GM12878 (cell line): ENCODE results near the gene MXRA8. TPM values are rescaled to one million over a fixed set of nuclear protein-coding genes. Genes with fewer than 3 reads are reported as not detected.

Experiments
- ATAC-seq: fragments of 200-7000 bp; cut with Tn5 transposase; 3 replicates; pipeline ENCODE4 v1.9.1; 2020; ENCODE audit warnings: mild to moderate bottlenecking, moderate library complexity
- BruUV-seq: library from RNA; stranded (reverse); fragments of 400-500 nt; replicated peaks from 2 replicates; lab custom pipeline; 2021; lab: Mats Ljungman, UMichigan
- CTCF ChIA-PET: fragments of 300-600 bp; sonication (Branson Sonifier 250); formaldehyde crosslinking; extraction: SDS; loops from one replicate; lab custom pipeline; 2021; ENCODE audit warnings: inconsistent platforms; lab: Yijun Ruan, JAX
- POLR2A ChIA-PET: fragments of 350-600 bp; formaldehyde crosslinking; extraction: SDS; loops from one replicate; lab custom pipeline; 2021; ENCODE audit warnings: inconsistent platforms; lab: Charles Lee
- RAD21 ChIA-PET: fragments of 300-600 bp; sonication (Branson Sonifier 250); formaldehyde crosslinking; loops from one replicate; lab custom pipeline; 2023; ENCODE audit warnings: antibody characterized with exemption; ENCODE audit not compliant: unreplicated experiment; lab: Charles Lee
- SMC1A ChIA-PET: fragments of 300-600 bp; sonication (Branson Sonifier 250); formaldehyde crosslinking; loops from one replicate; lab custom pipeline; 2023; ENCODE audit not compliant: unreplicated experiment, uncharacterized antibody; lab: Charles Lee
- DNase-seq: peaks from one replicate; pipeline ENCODE4 v3.0.0-alpha.2; 2011; ENCODE audit warnings: low read depth, low spot score
- FAIRE-seq: peaks from 3 replicates; lab custom pipeline; 2011; peaks lifted over from hg19 to GRCh38; lab: Jason Lieb, UNC
- H2AFZ ChIP-seq: 2 replicates; pipeline ENCODE4 v1.6.0; 2011; ENCODE audit warnings: low read depth, low read length, control low read depth; ENCODE audit not compliant: control insufficient read depth
- H3K27ac ChIP-seq: 2 replicates; pipeline ENCODE4 v1.5.1; 2011; ENCODE audit warnings: control low read depth; ENCODE audit not compliant: control insufficient read depth, insufficient read depth
- H3K27me3 ChIP-seq, 2 experiments: replicated peaks in 1 of 2; 2 replicates each; pipeline versions ENCODE4 v1.6.0 to v1.6.1; 2011; ENCODE audit warnings: low read length in 1 of 2; ENCODE audit not compliant: control insufficient read depth in 2 of 2, insufficient read depth in 2 of 2
- H3K36me3 ChIP-seq, 2 experiments: 2 replicates each; pipeline ENCODE4 v1.5.1; 2011; ENCODE audit warnings: low read length in 1 of 2; ENCODE audit not compliant: control insufficient read depth in 2 of 2, insufficient read depth in 2 of 2
- H3K4me1 ChIP-seq: 2 replicates; pipeline ENCODE4 v1.6.1; 2011; ENCODE audit warnings: mild to moderate bottlenecking, low read length, moderate library complexity, mixed read lengths; ENCODE audit not compliant: control insufficient read depth, insufficient read depth
- H3K4me2 ChIP-seq: 2 replicates; pipeline ENCODE4 v1.6.0; 2011; ENCODE audit warnings: control low read depth; ENCODE audit not compliant: control insufficient read depth, insufficient read depth
- H3K4me3 ChIP-seq: fragments of 200-600 bp; sonication (generic); 2 replicates; pipeline ENCODE4 v1.5.1; 2016
- H3K79me2 ChIP-seq: 2 replicates; pipeline ENCODE4 v1.6.0; 2011; ENCODE audit warnings: low read length; ENCODE audit not compliant: control insufficient read depth, insufficient read depth
- H3K9ac ChIP-seq: 2 replicates; pipeline ENCODE4 v1.8.0; 2011; ENCODE audit warnings: low read length, control low read depth, mixed read lengths; ENCODE audit not compliant: control insufficient read depth, insufficient read depth
- H3K9me3 ChIP-seq: replicated peaks from 3 replicates; pipeline ENCODE4 v1.5.1; 2011; ENCODE audit warnings: mild to moderate bottlenecking, low read length; ENCODE audit not compliant: control insufficient read depth, insufficient read depth
- H4K20me1 ChIP-seq: 2 replicates; pipeline ENCODE4 v1.6.0; 2011; ENCODE audit not compliant: control insufficient read depth, insufficient read depth
- HDAC2 ChIP-seq: fragments of 200-600 bp; sonication (generic); IDR thresholded peaks from 2 replicates; pipeline ENCODE4 v1.6.1; 2017
- POLR2A ChIP-seq: IDR thresholded peaks from 2 replicates; pipeline ENCODE4 v1.6.1; 2011; ENCODE audit warnings: low read depth, mild to moderate bottlenecking, low read length
- TAF1 ChIP-seq: IDR thresholded peaks from 2 replicates; pipeline ENCODE4 v1.6.1; 2011; ENCODE audit warnings: mild to moderate bottlenecking, low read depth, low read length, borderline replicate concordance
- ZNF622 ChIP-seq: fragments of 450-650 bp; IDR thresholded peaks from 2 replicates; pipeline ENCODE4 v1.6.1; 2017; ENCODE audit warnings: mild to moderate bottlenecking, inconsistent platforms
- WGBS: methylation state at CpG from one replicate; pipeline ENCODE4 v1.1.6; 2016; ENCODE audit warnings: low lambda C conversion rate; ENCODE audit not compliant: insufficient replicate concordance, insufficient coverage; ENCODE audit errors: missing lambda C conversion rate; 5-methylcytosine and 5-hydroxymethylcytosine counted together
- in situ Hi-C: fragments of 300-500 bp; cut with MboI; formaldehyde crosslinking; loops from 9 replicates; pipeline ENCODE4 v1.14.3; 2018; ENCODE audit warnings: mixed read lengths
- intact Hi-C: fragments of 100-400 bp; cut with micrococcal nuclease; formaldehyde crosslinking; loops from one replicate; pipeline ENCODE4 v1.14.2; 2022; ENCODE audit not compliant: unreplicated experiment
- polyA plus RNA-seq, 11 experiments: library from polyadenylated mRNA; depleted of rRNA in 4 of 11; unstranded in 6 of 11; stranded (reverse) in 5 of 11; fragments of >200 nt; fragmentation: Nextera tagmentation in 4 of 11; fragmentation: Illumina TruSeq in 1 of 11; extraction: Ambion mirVana in 4 of 11; extraction: Trizol in 1 of 11; gene quantifications; 1 replicate in 1 of 11; 2 replicates in 10 of 11; pipeline versions ENCODE4 v1.2.1 to v1.2.3, GENCODE V29; 2011 to 2016; ENCODE audit warnings: inconsistent platforms in 2 of 11, missing spikeins in 2 of 11, low read depth in 1 of 11
- total RNA-seq, 4 experiments: library from RNA; depleted of rRNA in 3 of 4; stranded (reverse); fragments of >200 nt in 3 of 4; fragmentation: Illumina TruSeq in 1 of 4; extraction: Trizol in 1 of 4; gene quantifications; 2 replicates each; pipeline versions ENCODE4 v1.2.1 to v1.2.3, GENCODE V29; 2013 to 2021
- TF ChIP-seq, protein P1 (sequence below): fragments of 450-650 bp; IDR thresholded peaks from 2 replicates; pipeline ENCODE4 v1.6.1; 2017; ENCODE audit warnings: mild to moderate bottlenecking, moderate library complexity
- TF ChIP-seq, protein P2 (sequence below): fragments of 450-650 bp; IDR thresholded peaks from 2 replicates; pipeline ENCODE4 v1.6.1; 2016; ENCODE audit warnings: mild to moderate bottlenecking

MXRA8 gene
- total and polyA plus RNA-seq, 10 of the 15 experiments (the other 5 are each of a cell fraction or from before 2014, with no cell fraction given): 0.11 to 0.54 (median 0.21) TPM; not detected in 6

DNA sequence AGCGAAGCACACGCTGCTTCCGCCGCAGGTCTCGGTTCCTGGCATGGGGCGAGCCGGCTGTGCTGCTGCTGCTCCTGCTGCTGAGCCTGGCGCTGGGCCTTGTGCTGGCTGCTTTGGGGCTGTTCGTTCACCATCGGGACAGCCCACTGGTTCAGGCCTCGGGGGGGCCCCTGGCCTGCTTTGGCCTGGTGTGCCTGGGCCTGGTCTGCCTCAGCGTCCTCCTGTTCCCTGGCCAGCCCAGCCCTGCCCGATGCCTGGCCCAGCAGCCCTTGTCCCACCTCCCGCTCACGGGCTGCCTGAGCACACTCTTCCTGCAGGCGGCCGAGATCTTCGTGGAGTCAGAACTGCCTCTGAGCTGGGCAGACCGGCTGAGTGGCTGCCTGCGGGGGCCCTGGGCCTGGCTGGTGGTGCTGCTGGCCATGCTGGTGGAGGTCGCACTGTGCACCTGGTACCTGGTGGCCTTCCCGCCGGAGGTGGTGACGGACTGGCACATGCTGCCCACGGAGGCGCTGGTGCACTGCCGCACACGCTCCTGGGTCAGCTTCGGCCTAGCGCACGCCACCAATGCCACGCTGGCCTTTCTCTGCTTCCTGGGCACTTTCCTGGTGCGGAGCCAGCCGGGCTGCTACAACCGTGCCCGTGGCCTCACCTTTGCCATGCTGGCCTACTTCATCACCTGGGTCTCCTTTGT lies 24.7 kb downstream of the MXRA8 start (continued):
- TF ChIP-seq, protein P1, sequence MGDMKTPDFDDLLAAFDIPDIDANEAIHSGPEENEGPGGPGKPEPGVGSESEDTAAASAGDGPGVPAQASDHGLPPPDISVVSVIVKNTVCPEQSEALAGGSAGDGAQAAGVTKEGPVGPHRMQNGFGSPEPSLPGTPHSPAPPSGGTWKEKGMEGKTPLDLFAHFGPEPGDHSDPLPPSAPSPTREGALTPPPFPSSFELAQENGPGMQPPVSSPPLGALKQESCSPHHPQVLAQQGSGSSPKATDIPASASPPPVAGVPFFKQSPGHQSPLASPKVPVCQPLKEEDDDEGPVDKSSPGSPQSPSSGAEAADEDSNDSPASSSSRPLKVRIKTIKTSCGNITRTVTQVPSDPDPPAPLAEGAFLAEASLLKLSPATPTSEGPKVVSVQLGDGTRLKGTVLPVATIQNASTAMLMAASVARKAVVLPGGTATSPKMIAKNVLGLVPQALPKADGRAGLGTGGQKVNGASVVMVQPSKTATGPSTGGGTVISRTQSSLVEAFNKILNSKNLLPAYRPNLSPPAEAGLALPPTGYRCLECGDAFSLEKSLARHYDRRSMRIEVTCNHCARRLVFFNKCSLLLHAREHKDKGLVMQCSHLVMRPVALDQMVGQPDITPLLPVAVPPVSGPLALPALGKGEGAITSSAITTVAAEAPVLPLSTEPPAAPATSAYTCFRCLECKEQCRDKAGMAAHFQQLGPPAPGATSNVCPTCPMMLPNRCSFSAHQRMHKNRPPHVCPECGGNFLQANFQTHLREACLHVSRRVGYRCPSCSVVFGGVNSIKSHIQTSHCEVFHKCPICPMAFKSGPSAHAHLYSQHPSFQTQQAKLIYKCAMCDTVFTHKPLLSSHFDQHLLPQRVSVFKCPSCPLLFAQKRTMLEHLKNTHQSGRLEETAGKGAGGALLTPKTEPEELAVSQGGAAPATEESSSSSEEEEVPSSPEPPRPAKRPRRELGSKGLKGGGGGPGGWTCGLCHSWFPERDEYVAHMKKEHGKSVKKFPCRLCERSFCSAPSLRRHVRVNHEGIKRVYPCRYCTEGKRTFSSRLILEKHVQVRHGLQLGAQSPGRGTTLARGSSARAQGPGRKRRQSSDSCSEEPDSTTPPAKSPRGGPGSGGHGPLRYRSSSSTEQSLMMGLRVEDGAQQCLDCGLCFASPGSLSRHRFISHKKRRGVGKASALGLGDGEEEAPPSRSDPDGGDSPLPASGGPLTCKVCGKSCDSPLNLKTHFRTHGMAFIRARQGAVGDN: no peak
- TF ChIP-seq HDAC2: no peak
- no peak for TF ChIP-seq ZNF622

DNA sequence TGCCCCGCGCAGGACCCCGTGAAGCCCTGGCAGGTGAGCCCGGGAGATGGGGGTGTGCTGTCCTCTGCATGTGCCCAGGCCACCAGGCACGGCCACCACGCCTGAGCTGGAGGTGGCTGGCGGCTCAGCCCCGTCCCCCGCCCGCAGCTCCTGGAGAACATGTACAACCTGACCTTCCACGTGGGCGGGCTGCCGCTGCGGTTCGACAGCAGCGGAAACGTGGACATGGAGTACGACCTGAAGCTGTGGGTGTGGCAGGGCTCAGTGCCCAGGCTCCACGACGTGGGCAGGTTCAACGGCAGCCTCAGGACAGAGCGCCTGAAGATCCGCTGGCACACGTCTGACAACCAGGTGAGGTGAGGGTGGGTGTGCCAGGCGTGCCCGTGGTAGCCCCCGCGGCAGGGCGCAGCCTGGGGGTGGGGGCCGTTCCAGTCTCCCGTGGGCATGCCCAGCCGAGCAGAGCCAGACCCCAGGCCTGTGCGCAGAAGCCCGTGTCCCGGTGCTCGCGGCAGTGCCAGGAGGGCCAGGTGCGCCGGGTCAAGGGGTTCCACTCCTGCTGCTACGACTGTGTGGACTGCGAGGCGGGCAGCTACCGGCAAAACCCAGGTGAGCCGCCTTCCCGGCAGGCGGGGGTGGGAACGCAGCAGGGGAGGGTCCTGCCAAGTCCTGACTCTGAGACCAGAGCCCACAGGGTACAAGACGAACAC lies 25.4 kb downstream of the MXRA8 start:
- ChIA-PET POLR2A (no interaction called here), RAD21 (no interaction called here), CTCF (no interaction called here), SMC1A (no interaction called here)
- FAIRE-seq (no peak), ATAC-seq (no peak), DNase-seq (no peak)
- no peak overlapping the region for H3K4me3 ChIP-seq
- H3K79me2 ChIP-seq: no peaks in the 10 kb centered on the region
- no peak overlapping the region for H3K27ac ChIP-seq
- no peaks in the 10 kb centered on the region for H3K4me1 ChIP-seq
- in situ Hi-C loops: no loop called here
- WGBS: 88% methylated on average over 26 of the region's 48 CpGs
- H4K20me1 ChIP-seq: no peaks in the 10 kb centered on the region
- no peak overlapping the region for H3K9ac ChIP-seq
- BruUV-seq: no TSS peak
- intact Hi-C loops: no loop called here
- H3K4me2 ChIP-seq: no peak overlapping the region
- TF ChIP-seq TAF1 (no peak), POLR2A (peak; percentile 51), ZNF622 (no peak)
- TF ChIP-seq, protein P2, sequence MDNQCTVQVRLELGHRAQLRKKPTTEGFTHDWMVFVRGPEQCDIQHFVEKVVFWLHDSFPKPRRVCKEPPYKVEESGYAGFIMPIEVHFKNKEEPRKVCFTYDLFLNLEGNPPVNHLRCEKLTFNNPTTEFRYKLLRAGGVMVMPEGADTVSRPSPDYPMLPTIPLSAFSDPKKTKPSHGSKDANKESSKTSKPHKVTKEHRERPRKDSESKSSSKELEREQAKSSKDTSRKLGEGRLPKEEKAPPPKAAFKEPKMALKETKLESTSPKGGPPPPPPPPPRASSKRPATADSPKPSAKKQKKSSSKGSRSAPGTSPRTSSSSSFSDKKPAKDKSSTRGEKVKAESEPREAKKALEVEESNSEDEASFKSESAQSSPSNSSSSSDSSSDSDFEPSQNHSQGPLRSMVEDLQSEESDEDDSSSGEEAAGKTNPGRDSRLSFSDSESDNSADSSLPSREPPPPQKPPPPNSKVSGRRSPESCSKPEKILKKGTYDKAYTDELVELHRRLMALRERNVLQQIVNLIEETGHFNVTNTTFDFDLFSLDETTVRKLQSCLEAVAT: no peak
- H2AFZ ChIP-seq: no peak overlapping the region
- no peaks in the 10 kb centered on the region for H3K9me3 ChIP-seq
- H3K27me3 ChIP-seq: no peaks in the 10 kb centered on the region
- no peaks in the 10 kb centered on the region for H3K36me3 ChIP-seq
